Ovary (tissue), 9 donors: Measurements from ENCODE around the gene PRKAG3. TPM values are rescaled to one million over a fixed set of nuclear protein-coding genes. Genes with fewer than 3 reads are reported as not detected.

ENCODE experiments used
- DNase-seq, 5 donors: peaks; one replicate each; pipeline ENCODE4 v3.0.0-alpha.2; 2019 to 2020
- H3K27ac ChIP-seq, 2 donors: fragments of 200-600 bp; one replicate each; pipeline versions ENCODE4 v1.5.1 to v1.8.0; 2019 to 2022
- H3K27me3 ChIP-seq: fragments of 200-600 bp; one replicate; pipeline ENCODE4 v1.8.0; 2022
- H3K36me3 ChIP-seq: fragments of 200-600 bp; sonication (generic); one replicate; pipeline ENCODE4 v1.5.1; 2019
- H3K4me1 ChIP-seq: one replicate; pipeline ENCODE4 v1.8.1; 2013; ENCODE audit warnings: mild to moderate bottlenecking, moderate library complexity; ENCODE audit not compliant: insufficient read depth
- H3K4me3 ChIP-seq: fragments of 200-600 bp; sonication (generic); one replicate; pipeline ENCODE4 v1.5.1; 2017
- H3K9me3 ChIP-seq, 2 donors: fragments of 200-600 bp in 1 of 2; sonication (generic) in 1 of 2; one replicate each; pipeline versions ENCODE4 v1.5.1 to v1.8.1; 2013 to 2019; ENCODE audit warnings: mild to moderate bottlenecking in 1 of 2, moderate library complexity in 1 of 2
- CTCF ChIP-seq, 3 donors: fragments of 450-650 bp in 2 of 3; fragments of 200-600 bp in 1 of 3; IDR thresholded peaks; one replicate each; pipeline versions ENCODE4 v1.5.1 to v1.8.0; 2016 to 2022; ENCODE audit warnings: antibody characterized with exemption in 3 of 3, mild to moderate bottlenecking in 1 of 3
- EP300 ChIP-seq: sonication (generic); formaldehyde crosslinking; IDR thresholded peaks from one replicate; pipeline ENCODE4 v1.6.1; 2017; ENCODE audit warnings: antibody characterized with exemption
- POLR2A ChIP-seq: fragments of 450-650 bp; IDR thresholded peaks from one replicate; pipeline ENCODE4 v1.6.1; 2017; ENCODE audit warnings: antibody characterized with exemption, mild to moderate bottlenecking, moderate library complexity
- WGBS, 3 donors: extraction: QIAGEN DNeasy Blood & Tissue Kit in 1 of 3; methylation state at CpG; one replicate each; pipeline versions ENCODE4 v1.1.5 to v1.1.7; 2013 to 2017; 5-methylcytosine and 5-hydroxymethylcytosine counted together
- intact Hi-C, 4 donors: fragments of 100-400 bp; cut with DNase I; formaldehyde crosslinking; loops; one replicate each; pipeline versions ENCODE4 v1.11.0 to v1.15.1; 2022 to 2023
- polyA plus RNA-seq, 2 donors: library from polyadenylated mRNA; stranded (reverse); fragments of 200-250 nt in 1 of 2; fragments of 350-450 nt in 1 of 2; fragmentation: Illumina TruSeq in 1 of 2; extraction: RNeasy Lipid Tissue Mini Kit (QIAGEN cat#74804) in 1 of 2; gene quantifications; one replicate each; pipeline ENCODE4 v1.2.3, GENCODE V29; 2013 to 2014
- total RNA-seq, 7 donors: library from RNA; depleted of rRNA in 2 of 7; stranded (reverse); fragments of >200 nt in 2 of 7; fragmentation: NEBNext Ultra II Directional in 3 of 7; extraction: Animal tissue kit (Norgen Biotek cat#: 25700) in 3 of 7; gene quantifications; one replicate each; pipeline versions ENCODE4 v1.1.0 to v1.2.4, GENCODE V29; 2016 to 2023
- donor health status: DM: no; HTN: no; CAD: no; lungs with moderate emphysema.
- donor health status: DM: no; HTN: no; CAD: no.
- donor health status: Bipolar disorder and iron deficiency.
- donor health status: DM: yes; HTN: yes; CAD: no.
- donor health status: DM: no; HTN: no; CAD: no.
- donor health status: DM: yes; HTN: yes; CAD: no.

Gene PRKAG3
- total and polyA plus RNA-seq, 9 donors: 0.11 to 0.32 TPM; not detected in 7

DNA sequence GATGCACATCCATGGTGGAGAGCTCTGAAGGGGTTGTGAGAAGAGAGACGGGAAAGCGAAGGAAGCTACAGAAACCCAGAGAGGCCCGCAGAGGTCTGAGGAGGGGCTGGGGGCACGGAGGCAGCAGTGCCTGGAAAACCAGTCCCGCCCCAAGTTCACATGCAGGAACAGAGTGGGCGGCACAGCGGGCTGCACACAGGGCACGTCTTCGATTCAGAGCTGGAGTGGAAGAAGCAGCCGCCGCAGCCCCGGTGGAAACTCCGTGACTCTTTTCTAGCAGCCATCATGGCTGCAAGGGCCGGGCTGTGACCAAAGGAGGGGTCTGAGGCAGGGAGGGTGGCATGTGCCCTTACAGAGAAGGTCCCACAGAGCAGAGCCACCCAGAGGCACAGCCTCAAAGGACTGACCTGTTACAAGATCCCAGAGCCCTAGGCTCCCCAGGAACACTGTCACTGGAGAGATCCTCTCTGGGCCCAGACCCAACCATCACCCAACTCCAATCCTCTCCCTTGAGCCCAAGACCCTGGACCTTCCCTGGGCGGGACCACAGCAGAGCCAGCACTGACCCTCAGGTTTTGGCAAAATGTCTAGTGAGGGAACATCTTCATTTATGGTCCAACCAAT lies 10.7 kb downstream of the PRKAG3 start:
- H3K27me3 ChIP-seq: no peaks in the 10 kb centered on the region
- TF ChIP-seq EP300: no peak
- no peak for TF ChIP-seq CTCF (IDR thresholded peaks at IDR 0.05)
- no peak for TF ChIP-seq POLR2A
- no peak overlapping the region for H3K27ac ChIP-seq
- H3K4me3 ChIP-seq: no peak overlapping the region
- 94 to 98% (median 95%) methylated on average over 15 of the region's 15 CpGs for WGBS, 3 donors
- no peaks in the 10 kb centered on the region for H3K36me3 ChIP-seq
- intact Hi-C loops: loop anchor here in 1 of 4 donors (10.0 kb wide), 1 partner anchor 86 kb away; no protein-coding TSS in a partner anchor
- DNase-seq: no peak
- H3K9me3 ChIP-seq: no peaks in the 10 kb centered on the region
- H3K4me1 ChIP-seq: no peaks in the 10 kb centered on the region

DNA sequence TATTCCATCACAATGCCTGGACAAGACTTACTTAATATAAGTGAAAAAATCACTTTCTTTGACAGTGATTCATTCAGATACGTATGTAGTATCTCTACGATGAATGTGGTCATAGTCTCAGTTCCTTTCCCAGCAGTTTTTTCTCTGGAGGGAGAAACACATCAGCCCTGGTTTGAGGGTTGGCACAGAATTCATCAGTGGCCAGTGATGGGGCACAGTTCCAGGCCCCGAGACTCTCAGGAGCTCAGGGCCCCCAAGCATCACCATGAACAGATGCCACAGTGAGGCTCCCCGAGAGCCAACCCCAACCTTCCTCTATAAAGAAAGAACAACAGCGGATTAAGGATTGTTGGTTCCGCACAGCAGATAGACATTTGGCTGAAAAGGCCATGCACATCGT lies 12.5 kb downstream of the PRKAG3 start:
- DNase-seq: no peak
- no peaks in the 10 kb centered on the region for H3K4me1 ChIP-seq
- H3K27ac ChIP-seq: no peak overlapping the region
- intact Hi-C loops: no loop called here
- no peaks in the 10 kb centered on the region for H3K27me3 ChIP-seq
- H3K36me3 ChIP-seq: no peaks in the 10 kb centered on the region
- WGBS, 3 donors: 89 to 94% (median 90%) methylated on average over 7 of the region's 7 CpGs
- TF ChIP-seq CTCF (IDR thresholded peaks at IDR 0.05): no peak
- TF ChIP-seq POLR2A: no peak
- TF ChIP-seq EP300: no peak
- no peaks in the 10 kb centered on the region for H3K9me3 ChIP-seq
- H3K4me3 ChIP-seq: no peak overlapping the region

DNA sequence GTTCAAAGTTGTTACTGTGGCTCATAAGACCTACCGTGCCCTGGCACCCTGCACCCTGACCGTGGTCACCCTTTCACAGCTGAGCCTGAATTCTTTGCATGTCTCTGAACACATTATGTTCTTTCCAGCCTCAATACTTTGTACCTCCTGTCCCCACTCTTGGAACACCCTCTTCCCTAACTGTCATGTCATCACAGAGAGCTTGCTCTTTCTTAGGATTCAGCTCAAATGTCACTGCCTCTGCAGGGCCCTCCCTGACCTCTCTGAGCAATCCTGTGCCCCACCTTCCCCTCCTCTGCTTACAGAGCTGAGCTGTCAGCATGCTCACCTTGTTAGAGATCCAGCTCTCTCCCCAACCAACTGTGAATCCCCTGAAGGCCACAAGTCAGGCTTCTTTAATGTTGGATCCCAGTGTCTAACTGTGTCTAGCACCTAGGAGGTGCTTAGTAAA lies 15.0 kb downstream of the PRKAG3 start:
- no peak for DNase-seq
- no peak for TF ChIP-seq POLR2A
- TF ChIP-seq EP300: no peak
- no peak for TF ChIP-seq CTCF (IDR thresholded peaks at IDR 0.05)

DNA sequence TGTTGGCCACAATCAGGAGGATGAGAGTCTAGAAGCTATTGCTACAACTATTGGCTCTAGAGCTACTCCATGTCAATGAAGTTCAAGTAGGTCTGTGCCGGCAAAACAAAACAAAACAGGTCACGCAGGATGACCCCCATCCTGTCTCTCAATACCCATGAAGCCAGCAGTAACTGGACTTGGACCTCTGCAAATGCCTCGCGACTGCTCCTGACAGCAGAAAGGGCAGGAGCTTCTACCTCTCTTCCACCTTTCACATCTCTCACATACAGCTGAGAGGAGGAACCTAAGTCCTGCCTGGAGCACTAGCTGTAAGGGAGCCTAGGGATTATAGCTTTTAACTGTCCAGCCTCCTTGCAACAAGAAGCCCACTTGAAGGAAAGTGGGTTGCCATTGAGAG lies 16.0 kb downstream of the PRKAG3 start:
- Histone ChIP-seq H3K36me3 (no peaks in the 10 kb centered on the region), H3K27ac (no peak overlapping the region)
- DNase-seq: no peak

More for the DNA sequence above, 15.0 kb downstream of the PRKAG3 start:
- Histone ChIP-seq H3K9me3 (no peaks in the 10 kb centered on the region), H3K36me3 (no peaks in the 10 kb centered on the region), H3K27ac (no peak overlapping the region), H3K27me3 (no peaks in the 10 kb centered on the region), H3K4me3 (no peak overlapping the region), H3K4me1 (no peaks in the 10 kb centered on the region)
- WGBS, 3 donors: 88 to 93% (median 90%) methylated on average over 2 of the region's 2 CpGs
- intact Hi-C loops: no loop called here

More for the DNA sequence above, 16.0 kb downstream of the PRKAG3 start:
- TF ChIP-seq POLR2A (no peak), CTCF (IDR thresholded peaks at IDR 0.05) (no peak), EP300 (no peak)
- H3K27me3 ChIP-seq: no peaks in the 10 kb centered on the region
- H3K4me1 ChIP-seq: no peaks in the 10 kb centered on the region
- 93 to 97% (median 94%) methylated on average over 4 of the region's 4 CpGs for WGBS, 3 donors
- H3K4me3 ChIP-seq: no peak overlapping the region
- H3K9me3 ChIP-seq: no peaks in the 10 kb centered on the region
- intact Hi-C loops: no loop called here
